C4-2B (cell line): ENCODE results near the gene GSK3A.

Source experiments
- CTCF ChIP-seq: fragments of 450-650 bp; conservative IDR thresholded peaks from 2 replicates; pipeline ENCODE4 v1.5.1; 2017; ENCODE audit warnings: mild to moderate bottlenecking
- ZFX ChIP-seq: fragments of 450-650 bp; IDR thresholded peaks from 2 replicates; pipeline ENCODE4 v1.6.1; 2017

GRCh38 chr19:42271861-42272534 is 29.6 kb upstream of the GSK3A start:
- TF ChIP-seq CTCF: no peak
- TF ChIP-seq ZFX: no peak
